Choroid plexus epithelial cell (primary cell): ENCODE data around the gene C2CD4A.
A peak's percentile ranks its signal among the peaks of the same experiment; 100 is the strongest.

Experiments
- DNase-seq: peaks from one replicate; pipeline ENCODE4 v3.0.0-alpha.2; 2010; ENCODE audit warnings: low read depth
- H3K4me3 ChIP-seq: 2 replicates; pipeline ENCODE4 v1.5.1; 2011; ENCODE audit warnings: low read depth, mild to moderate bottlenecking, control low read depth, low read length, moderate library complexity
- CTCF ChIP-seq: conservative IDR thresholded peaks from 2 replicates; pipeline ENCODE4 v1.5.1; 2011; ENCODE audit warnings: low read depth, mild to moderate bottlenecking, control low read depth, inconsistent platforms, low read length, moderate library complexity

C2CD4A gene

DNA sequence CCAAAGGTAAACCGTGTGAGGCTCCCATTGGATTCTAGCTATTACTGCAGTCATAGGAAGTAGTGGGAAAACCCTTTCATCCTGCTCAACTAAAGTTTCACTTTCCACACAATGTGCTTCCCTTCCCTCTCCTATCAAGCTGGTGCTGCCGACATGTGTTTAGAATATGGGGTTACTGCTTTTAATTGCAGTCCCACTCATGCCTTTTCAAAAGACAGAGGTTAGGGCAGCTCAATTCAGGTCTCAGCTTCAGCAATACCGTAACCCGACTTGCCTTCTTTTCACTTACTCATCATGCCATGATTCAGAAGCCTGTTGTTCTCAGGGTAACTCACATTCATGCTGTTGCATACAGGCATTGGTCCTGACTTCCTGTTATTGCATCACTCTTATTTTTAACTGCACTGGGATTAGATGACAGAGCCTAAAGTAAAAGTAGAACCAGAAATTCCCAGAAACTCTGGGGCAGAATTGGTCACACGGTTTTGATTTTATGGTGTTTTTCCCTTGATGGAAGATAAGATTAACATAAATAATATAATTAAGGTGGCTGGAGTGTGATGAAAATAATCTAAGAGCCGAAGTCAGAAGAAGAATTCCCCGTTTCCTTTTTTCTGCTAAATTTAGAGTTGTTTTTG, 52.6 kb downstream of the C2CD4A start:
- TF ChIP-seq CTCF = no peak
- DNase-seq = peak; percentile 97
- H3K4me3 ChIP-seq = peak overlapping the region; percentile 31

DNA sequence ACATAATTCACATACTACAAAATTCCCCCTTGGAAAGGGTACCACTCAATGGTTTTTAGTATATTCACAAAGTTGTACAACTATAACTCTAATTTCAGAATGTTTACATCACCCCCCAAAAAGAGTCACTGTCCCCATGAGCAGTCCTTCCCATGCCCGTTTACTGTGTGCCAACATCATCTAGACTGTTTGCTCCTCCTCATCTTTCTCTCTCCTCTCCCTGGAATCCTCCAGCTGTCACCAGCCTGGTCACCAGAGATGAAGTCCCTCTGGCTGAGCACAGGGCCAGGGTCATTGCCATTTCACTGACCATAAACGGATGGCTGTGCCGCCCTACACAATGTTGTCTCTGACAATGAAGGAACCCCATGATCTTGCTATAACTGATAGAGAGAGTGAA, 53.1 kb downstream of the C2CD4A start:
- DNase-seq = no peak
- H3K4me3 ChIP-seq = no peak overlapping the region
- TF ChIP-seq CTCF = no peak
